Measurements from ENCODE around the gene KLF13. TPM values are rescaled to one million over a fixed set of nuclear protein-coding genes. Genes with fewer than 3 reads are reported as not detected.
A peak's percentile ranks its signal among the peaks of the same experiment; 100 is the strongest.

The KLF13 gene
- total RNA-seq, 1 experiment from 2014 or later, result 78.6 TPM

DNA sequence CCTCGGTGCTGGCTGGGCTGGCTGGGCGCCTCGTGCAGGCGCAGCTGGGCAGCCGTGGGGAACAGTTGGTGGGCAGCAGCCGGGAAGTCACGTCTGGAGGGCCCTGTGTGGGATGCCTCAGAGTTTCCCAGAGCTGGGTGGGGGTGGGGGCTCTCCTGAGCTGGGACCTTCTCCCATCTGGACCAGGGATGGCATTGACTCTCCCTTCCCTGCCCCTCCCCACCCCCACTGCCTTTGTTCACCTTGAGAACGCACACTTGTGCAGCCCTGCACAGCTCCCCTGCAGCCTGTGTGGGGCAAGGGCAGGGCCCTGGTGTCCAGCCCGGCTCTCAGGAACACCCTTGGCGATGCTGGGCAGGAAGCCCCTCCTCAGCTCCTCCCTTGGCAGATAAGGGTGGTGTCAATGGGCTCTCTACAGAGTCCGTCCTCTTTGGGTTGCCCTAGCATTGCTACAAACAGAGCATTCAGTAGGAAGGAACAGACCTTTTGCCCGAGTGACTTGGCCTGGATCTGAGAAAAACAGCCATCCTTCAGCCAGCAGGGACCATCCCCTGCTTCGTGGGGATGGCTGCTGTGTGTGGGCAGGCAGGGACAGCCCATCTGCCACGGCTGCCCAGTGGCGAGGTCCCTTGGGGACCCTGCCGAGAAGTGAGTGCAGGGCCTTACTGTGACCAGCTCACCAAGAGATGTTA, 25.5 kb upstream of the KLF13 start:
- H3K4me3 ChIP-seq (ENCODE audit: low read depth in 2 of 2, low read length in 2 of 2), result no peak overlapping the region
- peaks cover 16% of the 10 kb centered on the region for H3K4me1 ChIP-seq (ENCODE audit: control insufficient read depth, insufficient read depth, low read length)
- H3K36me3 ChIP-seq (ENCODE audit: control insufficient read depth, insufficient read depth, low read length), result no peaks in the 10 kb centered on the region
- intact Hi-C loops (cut with micrococcal nuclease; ENCODE audit: unreplicated experiment) (no loop called here), in situ Hi-C loops (cut with HindIII; ENCODE audit: low pct_unique_long_range_greater_than_20kb, low sequenced_read_pairs) (no loop called here)
- no peak for DNase-seq (ENCODE audit: low read depth, low spot score)
- no peaks in the 10 kb centered on the region for H3K27me3 ChIP-seq (ENCODE audit: control insufficient read depth, insufficient read depth, low read length)
- H3K27ac ChIP-seq (ENCODE audit: low read length), result peak overlapping the region; percentile 23; the same call in 1 of the 2 replicates
- no peak for TF ChIP-seq REST (IDR thresholded peaks at IDR 0.05; ENCODE audit: insufficient read depth in 1 of 2, low read depth in 2 of 2, low read length in 1 of 2)
- no peak for TF ChIP-seq CTCF (IDR thresholded peaks at IDR 0.05)
- TF ChIP-seq TCF7L2 (IDR thresholded peaks at IDR 0.05; ENCODE audit: low read depth, low read length), result no peak
- no peak for TF ChIP-seq SIN3A (IDR thresholded peaks at IDR 0.05; ENCODE audit: borderline replicate concordance, insufficient read depth, low read depth, low read length)
- TF ChIP-seq POLR2AphosphoS5 (IDR thresholded peaks at IDR 0.05; ENCODE audit: low read depth, low read length), result no peak
- BruUV-seq (replicated peaks), result no TSS peak
- ChIA-PET CTCF (no interaction called here), POLR2A (no interaction called here)
- H3K9me3 ChIP-seq (ENCODE audit: control insufficient read depth, insufficient read depth, low read depth, low read length), result no peaks in the 10 kb centered on the region
- ATAC-seq, result no peak

GRCh38 chr15:31301673-31301990, 25.0 kb upstream of the KLF13 start:
- ChIA-PET CTCF (no interaction called here), POLR2A (no interaction called here)
- BruUV-seq (replicated peaks), result no TSS peak
- Histone ChIP-seq H3K27ac (ENCODE audit: low read length) (no peak overlapping the region), H3K27me3 (ENCODE audit: control insufficient read depth, insufficient read depth, low read length) (no peaks in the 10 kb centered on the region), H3K4me1 (ENCODE audit: control insufficient read depth, insufficient read depth, low read length) (peaks cover 12% of the 10 kb centered on the region), H3K4me3 (ENCODE audit: low read depth in 2 of 2, low read length in 2 of 2) (no peak overlapping the region), H3K36me3 (ENCODE audit: control insufficient read depth, insufficient read depth, low read length) (no peaks in the 10 kb centered on the region), H3K9me3 (ENCODE audit: control insufficient read depth, insufficient read depth, low read depth, low read length) (no peaks in the 10 kb centered on the region)
- ATAC-seq, result no peak
- TF ChIP-seq POLR2AphosphoS5 (IDR thresholded peaks at IDR 0.05; ENCODE audit: low read depth, low read length) (no peak), CTCF (IDR thresholded peaks at IDR 0.05) (no peak), SIN3A (IDR thresholded peaks at IDR 0.05; ENCODE audit: borderline replicate concordance, insufficient read depth, low read depth, low read length) (no peak), REST (IDR thresholded peaks at IDR 0.05; ENCODE audit: insufficient read depth in 1 of 2, low read depth in 2 of 2, low read length in 1 of 2) (no peak), TCF7L2 (IDR thresholded peaks at IDR 0.05; ENCODE audit: low read depth, low read length) (no peak)
- in situ Hi-C loops (cut with HindIII; ENCODE audit: low pct_unique_long_range_greater_than_20kb, low sequenced_read_pairs) (no loop called here), intact Hi-C loops (cut with micrococcal nuclease; ENCODE audit: unreplicated experiment) (no loop called here)
- DNase-seq (ENCODE audit: low read depth, low spot score), result no peak
